GM19193 (cell line): Measurements from ENCODE around the gene SLC1A7.

Experiments used
- POLR2A ChIP-seq: IDR thresholded peaks from 4 replicates; pipeline ENCODE4 v1.6.1; 2011; ENCODE audit not compliant: insufficient read depth, insufficient read length; ENCODE audit errors: extremely low read depth

SLC1A7 gene

GRCh38 chr1:53165408-53165961 is 23.0 kb upstream of the SLC1A7 start:
- no peak for TF ChIP-seq POLR2A

GRCh38 chr1:53163291-53163768 is 20.9 kb upstream of the SLC1A7 start:
- no peak for TF ChIP-seq POLR2A

- TF ChIP-seq POLR2A: no peak
Measured at GRCh38 chr1:53162621-53163020, 20.2 kb upstream of the SLC1A7 start.

GRCh38 chr1:53160924-53161378 is 18.5 kb upstream of the SLC1A7 start:
- no peak for TF ChIP-seq POLR2A

- no peak for TF ChIP-seq POLR2A
Measured at GRCh38 chr1:53158900-53159299, 16.5 kb upstream of the SLC1A7 start.

GRCh38 chr1:53156783-53157182 is 14.3 kb upstream of the SLC1A7 start:
- TF ChIP-seq POLR2A: no peak

GRCh38 chr1:53155945-53156344 is 13.5 kb upstream of the SLC1A7 start:
- TF ChIP-seq POLR2A: no peak

- no peak for TF ChIP-seq POLR2A
Measured at GRCh38 chr1:53155534-53155933, 13.1 kb upstream of the SLC1A7 start.

- no peak for TF ChIP-seq POLR2A
Measured at GRCh38 chr1:53154859-53155438, 12.5 kb upstream of the SLC1A7 start.

- TF ChIP-seq POLR2A: no peak
Measured at GRCh38 chr1:53153752-53154151, 11.3 kb upstream of the SLC1A7 start.

- no peak for TF ChIP-seq POLR2A
Measured at GRCh38 chr1:53148123-53148522, 5.7 kb upstream of the SLC1A7 start.

- TF ChIP-seq POLR2A: no peak
Measured at GRCh38 chr1:53147174-53147573, 4.7 kb upstream of the SLC1A7 start.

GRCh38 chr1:53145942-53146708 is 3.7 kb upstream of the SLC1A7 start:
- no peak for TF ChIP-seq POLR2A

- no peak for TF ChIP-seq POLR2A
Measured at GRCh38 chr1:53145619-53145941, 3.1 kb upstream of the SLC1A7 start.

- no peak for TF ChIP-seq POLR2A
Measured at GRCh38 chr1:53145051-53145600, 2.7 kb upstream of the SLC1A7 start.

GRCh38 chr1:53144201-53144600 is 1.8 kb upstream of the SLC1A7 start:
- no peak for TF ChIP-seq POLR2A

GRCh38 chr1:53143527-53143926 is 1.1 kb upstream of the SLC1A7 start:
- no peak for TF ChIP-seq POLR2A
